ENCODE results near the gene UGT2B17.

UGT2B17 gene

DNA sequence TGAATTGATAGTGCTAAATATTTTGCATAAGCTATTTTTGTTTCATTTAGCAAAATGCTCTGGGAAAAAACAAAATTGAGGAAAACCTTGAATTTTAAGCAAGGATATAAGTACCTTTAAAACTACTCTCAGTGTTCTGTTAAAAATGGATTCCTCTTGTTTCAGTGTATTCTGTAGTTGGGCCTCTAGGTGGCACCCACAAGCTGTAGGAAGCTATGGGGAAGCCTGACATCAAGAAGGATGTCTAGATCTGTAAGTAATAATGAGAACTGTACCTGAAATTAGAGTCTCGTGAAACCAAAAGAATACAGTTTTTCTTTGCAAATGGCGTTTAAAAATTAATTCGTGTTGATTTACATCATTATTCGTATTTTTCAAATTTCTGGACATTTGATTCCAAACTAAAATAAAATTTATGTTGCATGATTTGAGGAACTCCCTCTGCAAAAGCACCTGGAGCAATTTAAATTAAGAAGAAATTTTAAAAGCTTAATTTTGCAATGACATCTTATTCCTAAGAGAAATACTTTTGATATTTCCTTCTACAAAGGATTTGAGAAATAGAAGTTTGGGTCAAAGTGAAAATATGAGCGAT is 77.6 kb downstream of the UGT2B17 start:
- DNase-seq (ENCODE audit: low read depth) = peak; percentile 24
- no peak overlapping the region for H3K4me3 ChIP-seq (ENCODE audit: low read depth, low read length)

GRCh38 chr4:68494688-68495087 is 81.4 kb downstream of the UGT2B17 start:
- DNase-seq (ENCODE audit: low read depth) = no peak

DNA sequence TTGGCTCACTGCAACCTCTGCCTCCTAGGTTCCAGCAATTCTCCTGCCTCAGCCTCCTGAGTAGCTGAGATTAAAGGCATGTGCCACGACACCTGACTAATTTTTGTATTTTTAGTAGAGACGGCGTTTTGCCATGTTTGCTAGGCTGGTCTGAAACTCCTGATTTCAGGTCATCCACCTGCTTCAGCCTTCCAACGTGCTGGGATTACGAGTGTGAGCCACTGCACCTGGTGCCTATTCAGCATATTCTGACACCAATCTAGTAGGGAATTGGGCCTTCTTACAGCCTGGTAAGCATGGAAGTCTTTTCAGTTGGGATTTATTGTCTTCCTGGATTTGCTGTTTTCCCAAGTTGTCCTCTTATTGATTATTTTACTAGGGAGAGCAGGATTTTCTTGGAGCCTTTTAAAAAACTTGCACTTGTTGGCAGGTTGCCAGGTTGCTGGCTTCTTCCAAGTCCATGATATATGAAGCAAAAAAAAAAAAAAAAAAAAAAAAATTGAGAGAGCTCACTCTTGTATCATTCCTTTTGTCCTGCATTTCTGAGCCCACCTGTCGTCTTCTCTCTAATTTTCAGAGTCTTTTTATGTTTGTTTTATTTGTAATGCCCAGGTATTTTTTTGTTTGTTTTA is 85.2 kb downstream of the UGT2B17 start:
- no peak for DNase-seq (ENCODE audit: low read depth)
- H3K4me3 ChIP-seq (ENCODE audit: low read depth, low read length) = no peak overlapping the region

More at GRCh38 chr4:68494688-68495087, 81.4 kb downstream of the UGT2B17 start:
- H3K4me3 ChIP-seq (ENCODE audit: low read depth, low read length) = no peak overlapping the region

- DNase-seq (ENCODE audit: low read depth) = no peak
- no peak overlapping the region for H3K4me3 ChIP-seq (ENCODE audit: low read depth, low read length)
Observed at GRCh38 chr4:68489338-68489737, 86.8 kb downstream of the UGT2B17 start.

Data from skeletal muscle cell (primary cell).